SK-N-SH treated with all-trans-retinoic acid at 6 μM for 48 hours (cell line): ENCODE results near the gene POLR3G.

Source experiments
- ARNTL ChIP-seq: fragments of 450-650 bp; formaldehyde crosslinking; IDR thresholded peaks from 2 replicates; pipeline ENCODE4 v1.5.0; 2020; ENCODE audit warnings: low read depth, mild to moderate bottlenecking, moderate library complexity, borderline replicate concordance
- BACH2 ChIP-seq: fragments of 250-450 bp; sonication (Bioruptor Pico); IDR thresholded peaks from 2 replicates; pipeline ENCODE4 v1.9.0; 2021; ENCODE audit warnings: mild to moderate bottlenecking, borderline replicate concordance
- PPARA ChIP-seq: fragments of 250-450 bp; sonication (Bioruptor Pico); IDR thresholded peaks from 2 replicates; pipeline ENCODE4 v1.5.0; 2020; ENCODE audit warnings: mild to moderate bottlenecking, borderline replicate concordance
- TF ChIP-seq, protein P1 (sequence below): fragments of 250-450 bp; sonication (Bioruptor Pico); IDR thresholded peaks from 2 replicates; pipeline ENCODE4 v1.8.0; 2020; ENCODE audit warnings: mild to moderate bottlenecking, moderate library complexity, borderline replicate concordance

DNA sequence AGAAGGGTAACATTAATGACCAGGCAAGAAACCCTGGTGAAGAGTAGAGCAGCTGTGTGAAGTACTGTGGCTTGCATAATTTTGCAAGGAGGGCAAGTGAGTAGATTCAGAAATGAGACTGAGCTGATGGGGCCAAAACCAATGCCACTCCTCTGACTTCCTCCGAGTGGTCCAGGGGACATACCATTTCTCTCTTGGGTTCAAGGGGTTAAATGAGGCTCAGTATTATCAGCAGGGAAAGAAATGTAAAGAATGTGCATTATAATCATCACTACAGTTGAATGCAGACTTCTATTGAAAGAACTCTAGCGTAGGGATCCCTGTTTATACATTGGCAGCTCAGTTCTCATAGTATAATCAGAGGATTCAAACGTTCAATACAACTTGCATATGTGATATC lies 9.9 kb downstream of the POLR3G start:
- TF ChIP-seq ARNTL (CRISPR knock-in tag) = no peak
- TF ChIP-seq, protein P1, sequence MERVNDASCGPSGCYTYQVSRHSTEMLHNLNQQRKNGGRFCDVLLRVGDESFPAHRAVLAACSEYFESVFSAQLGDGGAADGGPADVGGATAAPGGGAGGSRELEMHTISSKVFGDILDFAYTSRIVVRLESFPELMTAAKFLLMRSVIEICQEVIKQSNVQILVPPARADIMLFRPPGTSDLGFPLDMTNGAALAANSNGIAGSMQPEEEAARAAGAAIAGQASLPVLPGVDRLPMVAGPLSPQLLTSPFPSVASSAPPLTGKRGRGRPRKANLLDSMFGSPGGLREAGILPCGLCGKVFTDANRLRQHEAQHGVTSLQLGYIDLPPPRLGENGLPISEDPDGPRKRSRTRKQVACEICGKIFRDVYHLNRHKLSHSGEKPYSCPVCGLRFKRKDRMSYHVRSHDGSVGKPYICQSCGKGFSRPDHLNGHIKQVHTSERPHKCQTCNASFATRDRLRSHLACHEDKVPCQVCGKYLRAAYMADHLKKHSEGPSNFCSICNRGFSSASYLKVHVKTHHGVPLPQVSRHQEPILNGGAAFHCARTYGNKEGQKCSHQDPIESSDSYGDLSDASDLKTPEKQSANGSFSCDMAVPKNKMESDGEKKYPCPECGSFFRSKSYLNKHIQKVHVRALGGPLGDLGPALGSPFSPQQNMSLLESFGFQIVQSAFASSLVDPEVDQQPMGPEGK (CRISPR knock-in tag) = no peak
- no peak for TF ChIP-seq BACH2 (CRISPR knock-in tag)
- TF ChIP-seq PPARA (CRISPR knock-in tag) = no peak
